CD14-positive monocyte (primary cell): ENCODE measurements around the gene CYTL1. TPM values are rescaled to one million over a fixed set of nuclear protein-coding genes. Genes with fewer than 3 reads are reported as not detected.

Source experiments
- DNase-seq, 3 donors: peaks; one replicate each; pipeline ENCODE4 v3.0.0-alpha.2; 2011 to 2022
- H2AFZ ChIP-seq: 2 replicates; pipeline ENCODE4 v1.6.0; 2012; ENCODE audit warnings: mild to moderate bottlenecking, low read depth, low read length, inconsistent platforms; ENCODE audit not compliant: insufficient read depth, poor library complexity, severe bottlenecking
- H3K27ac ChIP-seq, 2 donors: 1 replicate in 1 of 2; 2 replicates in 1 of 2; pipeline ENCODE4 v1.5.1; 2012 to 2013; ENCODE audit warnings: low read length in 2 of 2, control low read depth in 1 of 2, inconsistent platforms in 1 of 2, low read depth in 1 of 2, mild to moderate bottlenecking in 1 of 2
- H3K27me3 ChIP-seq, 2 donors: one replicate each; pipeline versions ENCODE4 v1.6.0 to v1.6.1; 2011 to 2013; ENCODE audit warnings: low read length in 2 of 2; ENCODE audit not compliant: control insufficient read depth in 2 of 2, insufficient read depth in 2 of 2
- H3K36me3 ChIP-seq, 2 donors: replicated peaks in 1 of 2; 1 replicate in 1 of 2; 2 replicates in 1 of 2; pipeline versions ENCODE4 v1.5.1 to v1.6.1; 2012 to 2013; ENCODE audit warnings: low read length in 2 of 2, control low read depth in 1 of 2, inconsistent platforms in 1 of 2, mild to moderate bottlenecking in 1 of 2; ENCODE audit not compliant: insufficient read depth in 2 of 2, control insufficient read depth in 1 of 2
- H3K4me1 ChIP-seq, 2 donors: 1 replicate in 1 of 2; 2 replicates in 1 of 2; pipeline versions ENCODE4 v1.5.1 to v1.6.1; 2012 to 2013; ENCODE audit warnings: low read length in 2 of 2, control low read depth in 1 of 2, inconsistent platforms in 1 of 2, mild to moderate bottlenecking in 1 of 2, moderate library complexity in 1 of 2; ENCODE audit not compliant: insufficient read depth in 2 of 2, control insufficient read depth in 1 of 2
- H3K4me2 ChIP-seq: replicated peaks from 2 replicates; pipeline ENCODE3; 2012; ENCODE audit warnings: low read length, moderate library complexity, mild to moderate bottlenecking; ENCODE audit not compliant: poor library complexity, severe bottlenecking; ENCODE audit errors: extremely low read depth
- H3K4me3 ChIP-seq, 3 experiments: fragments of 200-600 bp in 1 of 3; sonication (generic) in 1 of 3; replicated peaks in 1 of 3; 1 replicate in 2 of 3; 2 replicates in 1 of 3; pipeline ENCODE4 v1.5.1; 2011 to 2013; ENCODE audit warnings: low read length in 3 of 3, mild to moderate bottlenecking in 3 of 3, control low read depth in 2 of 3, low read depth in 2 of 3, inconsistent platforms in 1 of 3, moderate library complexity in 1 of 3
- H3K79me2 ChIP-seq: 2 replicates; pipeline ENCODE4 v1.6.0; 2012; ENCODE audit warnings: mild to moderate bottlenecking, control low read depth, inconsistent platforms, low read length, moderate library complexity; ENCODE audit not compliant: insufficient read depth
- H3K9ac ChIP-seq: 2 replicates; pipeline ENCODE4 v1.6.0; 2017; ENCODE audit warnings: low read length, mild to moderate bottlenecking; ENCODE audit not compliant: insufficient read depth, poor library complexity, severe bottlenecking
- H3K9me3 ChIP-seq, 2 donors: replicated peaks in 1 of 2; 1 replicate in 1 of 2; 2 replicates in 1 of 2; pipeline versions ENCODE4 v1.5.1 to v1.6.1; 2012 to 2013; ENCODE audit warnings: low read length in 2 of 2, control low read depth in 1 of 2; ENCODE audit not compliant: control insufficient read depth in 1 of 2, insufficient read depth in 1 of 2
- H4K20me1 ChIP-seq: 2 replicates; pipeline ENCODE4 v1.6.0; 2012; ENCODE audit warnings: mild to moderate bottlenecking, low read length, control low read depth, moderate library complexity; ENCODE audit not compliant: insufficient read depth
- H3K27ac Mint-ChIP-seq, 7 donors: one replicate each; pipeline ENCODE4 v1.8.0; 2020; ENCODE audit warnings: mild to moderate bottlenecking in 7 of 7, mixed read lengths in 7 of 7, moderate library complexity in 6 of 7, inconsistent platforms in 2 of 7
- H3K27me3 Mint-ChIP-seq, 3 donors: one replicate each; pipeline ENCODE4 v1.8.0; 2021 to 2022; ENCODE audit warnings: low read depth in 3 of 3, mild to moderate bottlenecking in 3 of 3, mixed read lengths in 3 of 3, moderate library complexity in 3 of 3, inconsistent platforms in 1 of 3
- H3K36me3 Mint-ChIP-seq, 2 donors: one replicate each; pipeline ENCODE4 v1.8.0; 2020; ENCODE audit warnings: mixed read lengths in 2 of 2, inconsistent platforms in 1 of 2, mild to moderate bottlenecking in 1 of 2
- H3K4me1 Mint-ChIP-seq: one replicate; pipeline ENCODE4 v1.8.0; 2020; ENCODE audit warnings: mild to moderate bottlenecking, mixed read lengths
- H3K4me3 Mint-ChIP-seq, 2 donors: one replicate each; pipeline ENCODE4 v1.8.0; 2020; ENCODE audit warnings: mild to moderate bottlenecking in 2 of 2, mixed read lengths in 2 of 2, moderate library complexity in 1 of 2
- H3K9me3 Mint-ChIP-seq, 7 donors: one replicate each; pipeline ENCODE4 v1.8.0; 2020 to 2022; ENCODE audit warnings: mixed read lengths in 7 of 7, mild to moderate bottlenecking in 6 of 7, moderate library complexity in 6 of 7, inconsistent platforms in 2 of 7
- WGBS: methylation state at CpG from one replicate; pipeline ENCODE4 v1.1.5; 2013; ENCODE audit warnings: missing lambda C conversion rate; ENCODE audit not compliant: insufficient coverage; 5-methylcytosine and 5-hydroxymethylcytosine counted together
- intact Hi-C, 2 donors: fragments of 100-400 bp; cut with micrococcal nuclease; formaldehyde crosslinking; loops; one replicate each; pipeline versions ENCODE4 v1.15.0 to v1.15.1; 2023
- polyA plus RNA-seq, 3 donors: library from polyadenylated mRNA; depleted of rRNA in 1 of 3; unstranded in 2 of 3; stranded (reverse) in 1 of 3; fragments of 300-500 nt in 2 of 3; fragments of >200 nt in 1 of 3; fragmentation: Illumina TruSeq in 2 of 3; gene quantifications; 1 replicate in 2 of 3; 2 replicates in 1 of 3; pipeline ENCODE4 v1.2.3, GENCODE V29; 2012 to 2021
- TF ChIP-seq, protein P1 (sequence below): fragments of 200-600 bp; IDR thresholded peaks from one replicate; pipeline ENCODE4 v1.8.0; 2022; ENCODE audit warnings: antibody characterized with exemption, mild to moderate bottlenecking

Gene CYTL1
- polyA plus RNA-seq, 3 donors: 0.32 to 0.56 TPM; not detected in 1

GRCh38 chr4:5012958-5013357 is 6.3 kb downstream of the CYTL1 start:
- Histone ChIP-seq H3K4me3 (no peak overlapping the region), H3K9me3 (no peaks in the 10 kb centered on the region), H3K4me1 (no peaks in the 10 kb centered on the region), H3K4me2 (no peak overlapping the region), H3K9ac (no peak overlapping the region), H4K20me1 (no peaks in the 10 kb centered on the region), H3K27me3 (no peaks in the 10 kb centered on the region), H3K79me2 (no peaks in the 10 kb centered on the region), H3K27ac (no peak overlapping the region), H2AFZ (no peak overlapping the region), H3K36me3 (no peaks in the 10 kb centered on the region)
- TF ChIP-seq, protein P1, sequence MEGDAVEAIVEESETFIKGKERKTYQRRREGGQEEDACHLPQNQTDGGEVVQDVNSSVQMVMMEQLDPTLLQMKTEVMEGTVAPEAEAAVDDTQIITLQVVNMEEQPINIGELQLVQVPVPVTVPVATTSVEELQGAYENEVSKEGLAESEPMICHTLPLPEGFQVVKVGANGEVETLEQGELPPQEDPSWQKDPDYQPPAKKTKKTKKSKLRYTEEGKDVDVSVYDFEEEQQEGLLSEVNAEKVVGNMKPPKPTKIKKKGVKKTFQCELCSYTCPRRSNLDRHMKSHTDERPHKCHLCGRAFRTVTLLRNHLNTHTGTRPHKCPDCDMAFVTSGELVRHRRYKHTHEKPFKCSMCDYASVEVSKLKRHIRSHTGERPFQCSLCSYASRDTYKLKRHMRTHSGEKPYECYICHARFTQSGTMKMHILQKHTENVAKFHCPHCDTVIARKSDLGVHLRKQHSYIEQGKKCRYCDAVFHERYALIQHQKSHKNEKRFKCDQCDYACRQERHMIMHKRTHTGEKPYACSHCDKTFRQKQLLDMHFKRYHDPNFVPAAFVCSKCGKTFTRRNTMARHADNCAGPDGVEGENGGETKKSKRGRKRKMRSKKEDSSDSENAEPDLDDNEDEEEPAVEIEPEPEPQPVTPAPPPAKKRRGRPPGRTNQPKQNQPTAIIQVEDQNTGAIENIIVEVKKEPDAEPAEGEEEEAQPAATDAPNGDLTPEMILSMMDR: no peak
- Mint-ChIP-seq H3K27ac (no peak overlapping the region), H3K4me3 (no peak overlapping the region), H3K27me3 (peaks cover 0 to 2% (median under 1%) of the 10 kb centered on the region in 3 donors), H3K36me3 (no peaks in the 10 kb centered on the region), H3K4me1 (peaks cover 4% of the 10 kb centered on the region), H3K9me3 (peaks cover 0 to 2% (median 0%) of the 10 kb centered on the region in 7 donors)
- WGBS: 83% methylated on average over 1 of the region's 2 CpGs
- no peak for DNase-seq
- intact Hi-C loops: no loop called here

GRCh38 chr4:5012244-5012898 is 6.9 kb downstream of the CYTL1 start:
- Mint-ChIP-seq H3K27ac (no peak overlapping the region), H3K27me3 (peaks cover 0 to 2% (median 1%) of the 10 kb centered on the region in 3 donors)
- no peaks in the 10 kb centered on the region for H3K4me1 ChIP-seq

More at GRCh38 chr4:5012244-5012898, 6.9 kb downstream of the CYTL1 start:
- no CpG with 5 or more reads among the region's 5 CpGs for WGBS
- Histone ChIP-seq H3K4me3 (no peak overlapping the region), H2AFZ (no peak overlapping the region), H3K27ac (no peak overlapping the region), H3K4me2 (no peak overlapping the region), H3K79me2 (no peaks in the 10 kb centered on the region), H3K9me3 (no peaks in the 10 kb centered on the region), H3K9ac (no peak overlapping the region), H3K27me3 (no peaks in the 10 kb centered on the region), H4K20me1 (no peaks in the 10 kb centered on the region), H3K36me3 (no peaks in the 10 kb centered on the region)
- Mint-ChIP-seq H3K36me3 (no peaks in the 10 kb centered on the region), H3K9me3 (peaks cover 0 to 2% (median 0%) of the 10 kb centered on the region in 7 donors), H3K4me3 (no peak overlapping the region), H3K4me1 (peaks cover 1% of the 10 kb centered on the region)
- intact Hi-C loops: no loop called here
- TF ChIP-seq, protein P1: no peak
- DNase-seq: no peak
